ENCODE data around the gene TMC8.
"Not testable (repeated sequence)": the region's sequence is repeated elsewhere in the genome, so short reads cannot be mapped to it uniquely, and the experiment has no call there.

The TMC8 gene

DNA sequence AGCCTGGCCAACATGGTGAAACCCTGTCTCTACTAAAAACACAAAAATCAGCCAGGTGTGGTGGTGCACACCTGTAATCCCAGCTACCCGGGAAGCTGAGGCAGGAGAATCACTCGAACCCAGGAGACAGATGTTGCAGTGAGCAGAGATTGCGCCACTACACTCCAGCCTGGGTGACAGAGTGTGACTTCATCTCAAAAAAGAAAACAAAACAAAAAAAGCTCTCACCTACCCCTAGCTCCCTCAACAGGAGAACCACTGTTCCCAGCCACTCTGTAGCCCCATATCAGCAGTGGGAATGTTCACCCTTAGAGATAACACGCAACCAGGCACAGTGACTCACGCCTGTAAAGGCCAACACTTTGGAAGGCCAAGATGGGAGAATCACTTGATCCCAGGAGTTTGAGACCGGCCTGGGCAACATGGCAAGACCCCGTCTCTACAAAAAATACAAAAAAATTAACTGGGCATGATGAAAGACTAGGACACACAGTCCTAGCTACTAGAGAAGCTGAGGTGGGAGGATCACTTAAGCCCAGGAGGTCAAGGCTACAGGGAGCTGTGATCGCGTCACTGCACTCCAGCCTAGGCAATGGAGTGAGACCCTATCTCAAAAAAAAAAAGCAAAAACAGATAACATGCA lies 5.4 kb downstream of the TMC8 start:
- Mint-ChIP-seq H3K4me1 (peaks cover 5% of the 10 kb centered on the region), H3K27ac (peak overlapping the region in 1 of 3 experiments; percentile 52), H3K27me3 (ENCODE audit: low read depth) (peaks cover 22% of the 10 kb centered on the region), H3K36me3 (ENCODE audit: low read depth) (no peaks in the 10 kb centered on the region), H3K4me3 (no peak overlapping the region), H3K9me3 (no peaks in the 10 kb centered on the region)
- TF ChIP-seq, protein P1, sequence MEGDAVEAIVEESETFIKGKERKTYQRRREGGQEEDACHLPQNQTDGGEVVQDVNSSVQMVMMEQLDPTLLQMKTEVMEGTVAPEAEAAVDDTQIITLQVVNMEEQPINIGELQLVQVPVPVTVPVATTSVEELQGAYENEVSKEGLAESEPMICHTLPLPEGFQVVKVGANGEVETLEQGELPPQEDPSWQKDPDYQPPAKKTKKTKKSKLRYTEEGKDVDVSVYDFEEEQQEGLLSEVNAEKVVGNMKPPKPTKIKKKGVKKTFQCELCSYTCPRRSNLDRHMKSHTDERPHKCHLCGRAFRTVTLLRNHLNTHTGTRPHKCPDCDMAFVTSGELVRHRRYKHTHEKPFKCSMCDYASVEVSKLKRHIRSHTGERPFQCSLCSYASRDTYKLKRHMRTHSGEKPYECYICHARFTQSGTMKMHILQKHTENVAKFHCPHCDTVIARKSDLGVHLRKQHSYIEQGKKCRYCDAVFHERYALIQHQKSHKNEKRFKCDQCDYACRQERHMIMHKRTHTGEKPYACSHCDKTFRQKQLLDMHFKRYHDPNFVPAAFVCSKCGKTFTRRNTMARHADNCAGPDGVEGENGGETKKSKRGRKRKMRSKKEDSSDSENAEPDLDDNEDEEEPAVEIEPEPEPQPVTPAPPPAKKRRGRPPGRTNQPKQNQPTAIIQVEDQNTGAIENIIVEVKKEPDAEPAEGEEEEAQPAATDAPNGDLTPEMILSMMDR (IDR thresholded peaks at IDR 0.05; ENCODE audit: unreplicated experiment in 3 of 3): no peak

DNA sequence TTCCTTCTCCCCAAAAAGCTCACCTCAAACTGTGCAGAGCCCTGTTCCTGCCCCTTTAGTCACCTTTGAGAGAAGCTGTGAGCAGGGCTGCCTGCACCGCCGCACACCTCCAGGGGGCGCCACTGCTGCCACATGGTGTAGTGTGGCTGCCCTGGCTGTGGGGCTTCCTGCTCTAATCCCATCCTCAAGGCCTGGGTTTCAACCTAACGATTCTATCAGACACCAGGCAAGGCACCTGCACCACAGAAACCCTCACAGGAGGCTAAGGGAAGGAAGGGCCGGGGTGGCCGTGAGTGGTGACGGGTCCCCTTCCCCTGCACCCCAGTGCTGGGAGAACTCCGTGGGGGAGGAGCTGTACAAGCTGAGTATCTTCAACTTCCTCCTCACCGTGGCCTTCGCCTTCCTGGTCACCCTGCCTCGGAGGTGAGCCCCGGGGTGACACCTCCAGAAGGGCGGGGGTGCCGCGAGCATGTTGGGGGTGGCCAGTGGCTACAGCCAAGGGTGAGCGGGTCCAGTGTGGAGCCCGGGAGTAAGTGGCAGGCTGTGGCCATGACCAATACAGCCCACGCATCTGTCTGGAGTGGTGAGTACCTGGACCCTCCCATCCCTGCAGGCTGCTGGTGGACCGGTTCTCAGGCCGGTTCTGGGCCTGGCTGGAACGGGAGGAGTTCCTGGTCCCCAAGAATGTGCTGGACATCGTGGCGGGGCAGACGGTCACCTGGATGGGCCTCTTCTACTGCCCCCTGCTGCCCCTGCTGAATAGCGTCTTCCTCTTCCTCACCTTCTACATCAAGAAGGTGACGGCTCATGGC lies 7.0 kb downstream of the TMC8 start:
- TF ChIP-seq, protein P1 (IDR thresholded peaks at IDR 0.05; ENCODE audit: unreplicated experiment in 3 of 3): peak; percentile 23 to 27 (median 26)
- Mint-ChIP-seq H3K9me3 (no peaks in the 10 kb centered on the region), H3K4me3 (no peak overlapping the region), H3K4me1 (peaks cover 10% of the 10 kb centered on the region), H3K27me3 (ENCODE audit: low read depth) (peaks cover 20% of the 10 kb centered on the region), H3K36me3 (ENCODE audit: low read depth) (no peaks in the 10 kb centered on the region), H3K27ac (no peak overlapping the region)

- Mint-ChIP-seq H3K9me3 (no peaks in the 10 kb centered on the region), H3K36me3 (ENCODE audit: low read depth) (no peaks in the 10 kb centered on the region), H3K4me1 (peaks cover 14% of the 10 kb centered on the region), H3K27me3 (ENCODE audit: low read depth) (peaks cover 13% of the 10 kb centered on the region), H3K27ac (no peak overlapping the region), H3K4me3 (no peak overlapping the region)
- TF ChIP-seq, protein P1 (IDR thresholded peaks at IDR 0.05; ENCODE audit: unreplicated experiment in 3 of 3): peak in 1 of 3 experiments; percentile 6
Measured at GRCh38 chr17:78138204-78139060, 7.9 kb downstream of the TMC8 start.

DNA sequence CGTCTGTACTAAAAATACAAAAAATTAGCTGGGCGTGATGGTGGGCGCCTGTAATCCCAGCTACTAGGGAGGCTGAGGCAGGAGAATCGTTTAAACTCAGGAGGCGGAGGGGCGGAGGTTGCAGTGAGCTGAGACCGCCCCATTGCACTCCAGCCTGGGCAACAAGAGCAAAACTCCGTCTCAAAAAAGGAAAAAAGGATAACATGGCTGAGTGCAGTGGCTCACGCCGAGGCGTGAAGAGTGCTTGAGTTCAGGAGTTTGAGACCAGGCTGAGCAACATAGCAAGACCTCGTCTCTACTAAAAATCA lies 9.2 kb downstream of the TMC8 start:
- not testable (repeated sequence) for H3K27ac Mint-ChIP-seq; H3K9me3 Mint-ChIP-seq; H3K27me3 Mint-ChIP-seq (ENCODE audit: low read depth); H3K36me3 Mint-ChIP-seq (ENCODE audit: low read depth)
- H3K4me1 Mint-ChIP-seq: peaks cover 26% of the 10 kb centered on the region
- H3K4me3 Mint-ChIP-seq: peak overlapping the region in 1 of 3 experiments; percentile 22

DNA sequence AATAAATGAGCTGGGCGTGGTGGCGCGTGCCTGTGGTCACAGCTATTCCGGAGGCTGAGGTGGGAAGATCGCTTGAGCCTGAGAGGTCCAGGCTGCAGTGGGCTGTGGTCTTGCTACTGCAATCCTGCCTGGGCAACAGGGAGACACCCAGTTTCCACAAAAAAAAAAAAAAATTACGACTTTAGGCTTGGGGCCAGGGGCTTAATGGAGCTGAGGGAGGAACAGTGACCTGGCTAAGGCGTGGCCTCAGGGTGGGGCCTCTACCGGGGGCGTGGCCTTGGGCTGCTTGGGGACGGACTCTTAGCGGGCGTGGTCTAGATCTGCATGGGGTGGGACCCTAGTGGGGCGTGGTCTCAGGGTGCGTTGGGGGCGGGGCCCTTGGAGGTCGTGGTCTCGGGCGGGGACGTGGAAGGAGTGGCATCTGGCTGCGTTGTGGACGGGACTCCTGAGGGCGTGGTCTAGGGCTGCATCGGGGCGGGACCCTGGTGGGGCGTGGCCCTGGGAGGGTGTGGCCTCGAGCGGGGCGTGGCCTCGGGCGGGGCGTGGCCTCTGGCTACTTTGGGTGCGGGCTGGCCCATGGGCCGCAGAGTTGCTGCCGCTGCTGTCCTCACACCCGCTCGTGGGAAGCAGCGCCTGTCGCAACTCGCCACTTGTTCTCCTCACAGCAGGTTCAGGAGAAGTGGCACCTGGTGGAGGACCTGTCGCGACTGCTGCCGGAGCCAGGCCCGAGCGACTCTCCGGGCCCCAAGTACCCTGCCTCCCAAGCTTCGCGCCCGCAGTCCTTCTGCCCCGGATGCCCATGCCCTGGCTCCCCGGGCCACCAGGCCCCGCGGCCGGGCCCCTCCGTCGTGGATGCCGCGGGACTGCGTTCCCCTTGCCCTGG lies 9.8 kb downstream of the TMC8 start:
- TF ChIP-seq, protein P1 (IDR thresholded peaks at IDR 0.05; ENCODE audit: unreplicated experiment in 3 of 3): no peak
- peaks cover 26% of the 10 kb centered on the region for H3K4me1 Mint-ChIP-seq
- peaks cover 8% of the 10 kb centered on the region for H3K27me3 Mint-ChIP-seq (ENCODE audit: low read depth)
- H3K4me3 Mint-ChIP-seq: peak overlapping the region; percentile 15 to 22 (median 16)
- H3K27ac Mint-ChIP-seq: peak overlapping the region in 1 of 3 experiments; percentile 69
- H3K9me3 Mint-ChIP-seq: no peaks in the 10 kb centered on the region
- H3K36me3 Mint-ChIP-seq (ENCODE audit: low read depth): no peaks in the 10 kb centered on the region
